Skeletal muscle satellite cell (primary cell): ENCODE results near the gene KIRREL1. TPM values are rescaled to one million over a fixed set of nuclear protein-coding genes. Genes with fewer than 3 reads are reported as not detected.

Source experiments
- H3K27me3 ChIP-seq: 2 replicates; pipeline ENCODE4 v1.7.0; 2013; ENCODE audit warnings: low read length; ENCODE audit not compliant: control insufficient read depth, insufficient read depth
- H3K36me3 ChIP-seq: 2 replicates; pipeline ENCODE4 v1.7.0; 2013; ENCODE audit warnings: mild to moderate bottlenecking, control low read depth, low read length; ENCODE audit not compliant: insufficient read depth
- H3K4me1 ChIP-seq: 2 replicates; pipeline ENCODE4 v1.7.0; 2013; ENCODE audit warnings: low read length; ENCODE audit not compliant: control insufficient read depth, insufficient read depth
- H3K4me2 ChIP-seq: 2 replicates; pipeline ENCODE4 v1.7.0; 2013; ENCODE audit warnings: mild to moderate bottlenecking, low read length
- H3K4me3 ChIP-seq: 2 replicates; pipeline ENCODE4 v1.7.0; 2013; ENCODE audit warnings: low read length
- H3K9ac ChIP-seq: 2 replicates; pipeline ENCODE4 v1.7.0; 2013; ENCODE audit warnings: mild to moderate bottlenecking, low read depth, low read length, moderate library complexity
- H3K9me3 ChIP-seq: replicated peaks from 2 replicates; pipeline ENCODE4 v1.7.0; 2013; ENCODE audit warnings: mild to moderate bottlenecking, control low read depth, low read length
- total RNA-seq: library from RNA; depleted of rRNA; stranded (reverse); fragments of >200 nt; gene quantifications from 2 replicates; pipeline ENCODE4 v1.2.3, GENCODE V29; 2012; rRNA removed

The KIRREL1 gene
- total RNA-seq: 83.4 and 83.9 TPM in 2 replicates

- Histone ChIP-seq H3K9ac (peak within 1 kb of the TSS; percentile 89), H3K36me3 (peaks cover 7% of the 10 kb centered on the region), H3K4me3 (peak within 1 kb of the TSS; percentile 97), H3K27me3 (peaks cover 16% of the 10 kb centered on the region), H3K4me1 (peaks cover 34% of the 10 kb centered on the region), H3K9me3 (no peaks in the 10 kb centered on the region), H3K4me2 (peak within 1 kb of the TSS; percentile 96)
Measured at GRCh38 chr1:157993147-157993917, at the start of gene KIRREL1. KIRREL1 (plus strand) TSS chr1:157993645; CDS start chr1:157993677, 32 bp downstream.

DNA sequence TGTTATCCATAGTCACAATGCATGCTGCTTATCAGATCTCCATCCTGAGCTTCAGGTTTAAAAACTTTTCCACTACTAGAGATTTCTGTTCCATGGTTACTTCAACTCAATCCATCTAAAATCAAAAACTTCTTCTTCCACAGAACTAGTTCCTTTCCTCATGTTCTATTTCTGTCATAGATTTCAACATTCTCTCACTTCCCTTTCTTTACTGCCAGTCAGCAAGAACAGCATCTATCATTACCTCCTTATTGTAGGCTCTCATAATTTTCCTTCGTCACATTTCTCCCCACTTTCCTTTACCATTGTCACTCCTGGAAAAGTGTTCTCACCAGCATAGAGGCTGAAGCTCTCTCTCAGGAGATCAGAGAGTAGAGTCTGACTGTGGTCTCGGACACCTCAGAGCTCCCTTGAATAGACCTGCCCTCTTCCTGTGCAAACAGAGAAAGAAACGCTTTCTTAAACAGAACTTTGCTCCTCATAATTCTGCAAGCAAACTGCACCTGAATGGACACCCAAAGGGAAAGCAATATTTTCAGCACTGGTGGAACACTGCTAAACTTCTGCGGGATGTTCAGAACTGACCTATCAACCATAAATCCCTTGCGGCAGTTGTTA, 48.7 kb upstream of the KIRREL1 start:
- Histone ChIP-seq H3K36me3 (no peaks in the 10 kb centered on the region), H3K9me3 (no peaks in the 10 kb centered on the region), H3K27me3 (peaks cover 42% of the 10 kb centered on the region), H3K4me3 (no peak overlapping the region), H3K9ac (no peak overlapping the region), H3K4me1 (no peaks in the 10 kb centered on the region), H3K4me2 (no peak overlapping the region)

DNA sequence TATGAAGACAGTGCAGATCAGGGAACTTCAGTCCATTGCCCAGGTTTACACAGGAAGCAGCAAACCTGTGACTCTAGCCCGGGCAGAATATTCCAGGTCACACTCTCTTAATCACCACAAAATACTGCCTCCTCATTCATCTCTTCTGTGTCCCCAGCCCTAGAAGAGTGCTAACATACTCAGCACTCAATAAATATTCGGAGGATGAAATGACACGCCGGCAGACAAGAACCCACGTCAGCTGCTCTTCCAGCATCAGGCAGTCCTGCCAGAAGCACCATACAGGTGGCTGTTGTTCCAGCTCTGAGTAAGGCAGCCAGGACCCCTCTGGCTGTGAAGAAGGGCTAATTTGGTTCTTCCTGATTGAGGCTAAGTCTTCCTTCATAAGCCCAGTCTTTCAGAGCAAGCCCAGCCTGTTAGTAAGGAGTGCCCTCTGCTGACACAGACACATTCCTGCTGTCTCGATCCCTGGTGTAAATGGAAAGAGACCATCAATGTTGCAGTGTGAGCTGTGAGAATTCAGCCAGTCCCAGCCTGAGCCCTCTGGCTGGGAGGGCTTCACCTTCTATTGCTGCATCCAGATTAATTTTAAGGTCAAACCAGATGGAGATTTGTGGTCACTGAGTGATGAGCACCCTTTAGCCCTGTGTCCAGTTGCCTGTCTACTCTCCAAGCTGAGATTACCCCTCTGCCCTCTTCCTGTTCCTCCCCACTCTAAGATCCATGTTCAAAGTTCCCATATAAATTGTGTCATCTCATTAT, 45.0 kb upstream of the KIRREL1 start:
- H3K4me1 ChIP-seq: no peaks in the 10 kb centered on the region
- peaks cover 65% of the 10 kb centered on the region for H3K27me3 ChIP-seq
- no peak overlapping the region for H3K9ac ChIP-seq
- H3K36me3 ChIP-seq: no peaks in the 10 kb centered on the region
- no peak overlapping the region for H3K4me3 ChIP-seq
- no peaks in the 10 kb centered on the region for H3K9me3 ChIP-seq
- H3K4me2 ChIP-seq: no peak overlapping the region

DNA sequence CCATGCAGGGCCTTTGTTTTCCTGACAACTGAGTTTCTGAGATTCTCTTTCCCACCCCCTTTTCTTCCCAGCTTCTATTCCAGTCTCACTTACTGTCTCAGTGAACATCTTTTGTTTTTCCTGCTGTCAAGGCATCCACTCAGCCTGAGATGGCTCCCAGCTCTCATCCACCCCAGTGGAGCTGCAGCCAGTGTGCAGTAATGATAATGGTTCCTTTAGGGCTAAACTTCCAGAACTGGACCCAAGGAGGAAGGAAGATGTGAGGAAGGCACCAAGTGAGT, 44.4 kb upstream of the KIRREL1 start:
- peaks cover 66% of the 10 kb centered on the region for H3K27me3 ChIP-seq
- H3K4me1 ChIP-seq: no peaks in the 10 kb centered on the region
- no peak overlapping the region for H3K9ac ChIP-seq
- no peak overlapping the region for H3K4me2 ChIP-seq
- H3K9me3 ChIP-seq: no peaks in the 10 kb centered on the region
- H3K4me3 ChIP-seq: no peak overlapping the region
- no peaks in the 10 kb centered on the region for H3K36me3 ChIP-seq

DNA sequence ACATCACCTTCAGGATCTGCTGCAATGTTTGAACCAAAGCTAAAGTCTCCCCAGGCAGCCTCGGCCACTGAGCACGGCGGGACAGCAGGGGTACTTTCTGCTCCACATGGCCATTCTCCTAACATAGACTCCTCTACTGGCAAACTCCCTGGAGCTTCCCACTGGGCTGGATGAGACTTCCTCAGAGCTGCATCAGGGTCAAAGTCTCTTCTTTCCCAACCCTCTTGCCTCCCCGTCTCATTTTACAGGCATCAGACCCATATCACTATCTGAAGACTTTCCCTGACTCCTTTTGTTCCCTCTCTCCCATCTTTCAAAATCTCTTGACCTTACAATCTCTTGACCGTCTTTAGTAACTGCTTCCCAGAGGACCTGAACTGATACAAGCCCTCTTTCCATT, 42.2 kb upstream of the KIRREL1 start:
- H3K27me3 ChIP-seq: peaks cover 72% of the 10 kb centered on the region
- H3K4me3 ChIP-seq: no peak overlapping the region
- no peaks in the 10 kb centered on the region for H3K4me1 ChIP-seq
- H3K9me3 ChIP-seq: no peaks in the 10 kb centered on the region
- H3K36me3 ChIP-seq: no peaks in the 10 kb centered on the region
- H3K9ac ChIP-seq: no peak overlapping the region
- H3K4me2 ChIP-seq: no peak overlapping the region

DNA sequence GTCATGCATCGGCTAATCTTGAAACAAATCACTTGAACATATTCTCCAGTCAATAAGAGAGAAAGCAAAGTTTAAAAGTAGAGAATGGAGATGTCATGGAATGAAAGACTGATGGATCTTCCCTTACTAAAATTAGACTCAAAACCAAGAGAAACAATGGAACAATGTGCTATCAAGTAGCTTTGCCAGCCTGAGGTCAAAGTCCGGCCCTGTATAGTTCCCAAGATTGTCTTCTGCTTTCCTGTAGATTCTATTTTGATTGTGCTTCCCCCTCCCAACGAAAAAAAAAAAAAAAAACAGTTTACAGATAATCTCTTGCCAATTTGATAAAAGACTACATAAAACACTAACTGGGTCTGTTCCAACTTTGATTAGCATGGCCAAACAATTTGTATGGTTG, 40.8 kb upstream of the KIRREL1 start:
- H3K4me2 ChIP-seq: no peak overlapping the region
- H3K27me3 ChIP-seq: peaks cover 75% of the 10 kb centered on the region
- H3K4me1 ChIP-seq: no peaks in the 10 kb centered on the region
- H3K9me3 ChIP-seq: no peaks in the 10 kb centered on the region
- no peak overlapping the region for H3K4me3 ChIP-seq
- H3K36me3 ChIP-seq: no peaks in the 10 kb centered on the region
- H3K9ac ChIP-seq: no peak overlapping the region

DNA sequence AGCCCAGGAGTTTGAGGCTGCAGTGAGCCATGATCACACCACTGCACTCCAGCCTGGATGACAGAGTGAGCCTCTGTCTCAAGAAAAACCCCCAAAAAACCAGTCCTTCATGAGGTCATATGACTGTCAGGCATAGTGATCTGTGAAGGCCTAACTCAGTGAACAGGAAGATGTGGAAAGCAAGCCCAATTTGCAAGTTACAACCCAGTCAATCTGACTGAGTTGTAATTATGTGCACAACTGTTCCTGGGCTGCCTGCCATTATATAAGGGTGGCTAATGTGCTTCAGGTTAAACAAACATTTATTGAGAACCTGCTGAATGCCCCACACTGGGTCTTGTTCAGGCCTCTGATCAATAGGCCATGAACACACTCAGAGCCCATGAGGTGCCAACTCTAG, 38.2 kb upstream of the KIRREL1 start:
- no peak overlapping the region for H3K9ac ChIP-seq
- no peak overlapping the region for H3K4me3 ChIP-seq
- no peaks in the 10 kb centered on the region for H3K36me3 ChIP-seq
- H3K4me1 ChIP-seq: no peaks in the 10 kb centered on the region
- no peak overlapping the region for H3K4me2 ChIP-seq
- H3K27me3 ChIP-seq: peaks cover 87% of the 10 kb centered on the region
- H3K9me3 ChIP-seq: no peaks in the 10 kb centered on the region

- H3K4me1 ChIP-seq: no peaks in the 10 kb centered on the region
- no peak overlapping the region for H3K4me2 ChIP-seq
- no peak overlapping the region for H3K9ac ChIP-seq
- no peaks in the 10 kb centered on the region for H3K9me3 ChIP-seq
- no peaks in the 10 kb centered on the region for H3K36me3 ChIP-seq
- peaks cover 87% of the 10 kb centered on the region for H3K27me3 ChIP-seq
- no peak overlapping the region for H3K4me3 ChIP-seq
Measured at GRCh38 chr1:157955857-157956256, 37.6 kb upstream of the KIRREL1 start.

GRCh38 chr1:157956732-157957131, 36.7 kb upstream of the KIRREL1 start:
- Histone ChIP-seq H3K36me3 (no peaks in the 10 kb centered on the region), H3K4me1 (peaks cover under 1% of the 10 kb centered on the region), H3K4me2 (no peak overlapping the region), H3K9me3 (no peaks in the 10 kb centered on the region), H3K4me3 (no peak overlapping the region), H3K27me3 (peaks cover 83% of the 10 kb centered on the region), H3K9ac (no peak overlapping the region)

- no peaks in the 10 kb centered on the region for H3K9me3 ChIP-seq
- H3K4me3 ChIP-seq: no peak overlapping the region
- peaks cover 67% of the 10 kb centered on the region for H3K27me3 ChIP-seq
- H3K4me2 ChIP-seq: no peak overlapping the region
- H3K36me3 ChIP-seq: no peaks in the 10 kb centered on the region
- H3K4me1 ChIP-seq: peaks cover 10% of the 10 kb centered on the region
- no peak overlapping the region for H3K9ac ChIP-seq
Measured at GRCh38 chr1:157958263-157958662, 35.2 kb upstream of the KIRREL1 start.

DNA sequence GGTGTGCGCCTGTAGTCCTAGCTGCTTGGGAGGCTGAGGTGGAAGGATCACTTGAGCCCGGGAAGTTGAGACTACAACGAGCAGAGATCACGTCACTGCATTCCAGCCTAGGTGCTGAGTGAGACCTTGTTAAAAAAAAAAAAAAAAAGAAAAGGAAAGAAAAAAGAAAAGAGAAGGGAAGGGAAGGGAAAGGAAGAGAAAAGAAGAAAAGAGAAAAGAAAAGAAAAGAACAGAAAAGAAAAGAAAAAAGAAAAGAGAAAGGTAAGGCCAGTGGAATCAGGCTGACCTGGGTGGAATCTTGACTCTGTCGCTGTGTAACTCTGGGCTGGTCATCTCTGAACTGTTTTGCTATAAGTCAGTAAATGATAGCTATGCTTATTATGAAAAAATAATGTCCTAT, 33.7 kb upstream of the KIRREL1 start:
- Histone ChIP-seq H3K36me3 (no peaks in the 10 kb centered on the region), H3K4me2 (no peak overlapping the region), H3K9ac (no peak overlapping the region), H3K9me3 (no peaks in the 10 kb centered on the region), H3K4me3 (no peak overlapping the region), H3K4me1 (peaks cover 10% of the 10 kb centered on the region), H3K27me3 (peaks cover 57% of the 10 kb centered on the region)
